Measurements from ENCODE around the gene NUDT19. TPM values are rescaled to one million over a fixed set of nuclear protein-coding genes. Genes with fewer than 3 reads are reported as not detected.

The NUDT19 gene
- total and polyA plus RNA-seq, 10 of the 15 experiments (the other 5 are each of a cell fraction or from before 2014, with no cell fraction given): 8.5 to 31.0 (median 17.0) TPM

DNA sequence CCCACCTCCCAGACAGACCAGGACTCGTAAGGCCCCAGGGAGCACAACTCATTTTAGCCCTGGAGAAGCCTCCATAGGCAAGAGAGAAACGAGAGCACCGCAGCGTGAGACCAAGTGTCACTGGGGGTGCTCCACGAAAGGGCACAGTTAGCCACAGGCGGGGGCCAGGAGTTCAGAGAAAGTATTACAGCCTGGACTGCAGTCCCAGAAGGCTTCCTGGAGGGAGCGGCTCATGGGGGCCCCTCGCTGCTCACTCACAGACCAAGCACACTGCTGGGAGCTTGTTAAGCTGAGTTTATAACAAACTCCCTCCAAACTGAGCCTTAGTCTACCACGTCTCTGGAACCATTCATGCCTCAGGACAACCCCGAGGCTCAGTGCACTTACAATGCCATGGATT, 33.1 kb upstream of the NUDT19 start:
- H3K36me3 ChIP-seq (ENCODE audit: control insufficient read depth in 2 of 2, insufficient read depth in 2 of 2, low read length in 1 of 2): peaks cover 7 to 9% of the 10 kb centered on the region in 2 experiments; a peak in 3 of 4 replicates
- ChIA-PET CTCF (no interaction called here), POLR2A (no interaction called here), RAD21 (ENCODE audit: unreplicated experiment) (no interaction called here), SMC1A (ENCODE audit: uncharacterized antibody, unreplicated experiment) (no interaction called here)
- ATAC-seq (no peak), DNase-seq (ENCODE audit: low read depth, low spot score) (no peak), FAIRE-seq (no peak)
- H3K27ac ChIP-seq (ENCODE audit: control insufficient read depth, insufficient read depth): no peak overlapping the region
- peaks cover 1% of the 10 kb centered on the region for H3K79me2 ChIP-seq (ENCODE audit: control insufficient read depth, insufficient read depth, low read length)
- H3K4me3 ChIP-seq: no peak overlapping the region
- no peak overlapping the region for H3K9ac ChIP-seq (ENCODE audit: control insufficient read depth, insufficient read depth, low read length)
- no peak overlapping the region for H3K4me2 ChIP-seq (ENCODE audit: control insufficient read depth, insufficient read depth)
- no peaks in the 10 kb centered on the region for H4K20me1 ChIP-seq (ENCODE audit: control insufficient read depth, insufficient read depth)
- no peaks in the 10 kb centered on the region for H3K27me3 ChIP-seq (replicated peaks in 1 of 2; ENCODE audit: control insufficient read depth in 2 of 2, insufficient read depth in 2 of 2, low read length in 1 of 2)
- intact Hi-C loops (cut with micrococcal nuclease; ENCODE audit: unreplicated experiment): no loop called here
- H3K9me3 ChIP-seq (replicated peaks; ENCODE audit: control insufficient read depth, insufficient read depth, low read length): no peaks in the 10 kb centered on the region
- H2AFZ ChIP-seq (ENCODE audit: control insufficient read depth, low read depth, low read length): no peak overlapping the region
- TF ChIP-seq MYC (IDR thresholded peaks at IDR 0.05; ENCODE audit: insufficient read depth, insufficient read length, insufficient replicate concordance, low read length, severe bottlenecking): no peak
- TF ChIP-seq FOXM1 (IDR thresholded peaks at IDR 0.05; ENCODE audit: low read depth, low read length): no peak
- TF ChIP-seq, protein P1, sequence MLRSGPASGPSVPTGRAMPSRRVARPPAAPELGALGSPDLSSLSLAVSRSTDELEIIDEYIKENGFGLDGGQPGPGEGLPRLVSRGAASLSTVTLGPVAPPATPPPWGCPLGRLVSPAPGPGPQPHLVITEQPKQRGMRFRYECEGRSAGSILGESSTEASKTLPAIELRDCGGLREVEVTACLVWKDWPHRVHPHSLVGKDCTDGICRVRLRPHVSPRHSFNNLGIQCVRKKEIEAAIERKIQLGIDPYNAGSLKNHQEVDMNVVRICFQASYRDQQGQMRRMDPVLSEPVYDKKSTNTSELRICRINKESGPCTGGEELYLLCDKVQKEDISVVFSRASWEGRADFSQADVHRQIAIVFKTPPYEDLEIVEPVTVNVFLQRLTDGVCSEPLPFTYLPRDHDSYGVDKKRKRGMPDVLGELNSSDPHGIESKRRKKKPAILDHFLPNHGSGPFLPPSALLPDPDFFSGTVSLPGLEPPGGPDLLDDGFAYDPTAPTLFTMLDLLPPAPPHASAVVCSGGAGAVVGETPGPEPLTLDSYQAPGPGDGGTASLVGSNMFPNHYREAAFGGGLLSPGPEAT (IDR thresholded peaks at IDR 0.05; ENCODE audit: low read depth): no peak
- TF ChIP-seq JUND (IDR thresholded peaks at IDR 0.05; ENCODE audit: low read depth, low read length): no peak
- no peak for TF ChIP-seq MYB (IDR thresholded peaks at IDR 0.05; ENCODE audit: borderline replicate concordance, low read depth, low read length)
- no peak for TF ChIP-seq HDAC6 (IDR thresholded peaks at IDR 0.05; ENCODE audit: unreplicated experiment)
- no peak for TF ChIP-seq SIN3A (IDR thresholded peaks at IDR 0.05; ENCODE audit: low read depth, low read length)
- TF ChIP-seq EZH2 (IDR thresholded peaks at IDR 0.05; ENCODE audit: borderline replicate concordance, control insufficient read depth, low read depth, low read length): no peak
- TF ChIP-seq, protein P2, sequence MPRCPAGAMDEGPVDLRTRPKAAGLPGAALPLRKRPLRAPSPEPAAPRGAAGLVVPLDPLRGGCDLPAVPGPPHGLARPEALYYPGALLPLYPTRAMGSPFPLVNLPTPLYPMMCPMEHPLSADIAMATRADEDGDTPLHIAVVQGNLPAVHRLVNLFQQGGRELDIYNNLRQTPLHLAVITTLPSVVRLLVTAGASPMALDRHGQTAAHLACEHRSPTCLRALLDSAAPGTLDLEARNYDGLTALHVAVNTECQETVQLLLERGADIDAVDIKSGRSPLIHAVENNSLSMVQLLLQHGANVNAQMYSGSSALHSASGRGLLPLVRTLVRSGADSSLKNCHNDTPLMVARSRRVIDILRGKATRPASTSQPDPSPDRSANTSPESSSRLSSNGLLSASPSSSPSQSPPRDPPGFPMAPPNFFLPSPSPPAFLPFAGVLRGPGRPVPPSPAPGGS (IDR thresholded peaks at IDR 0.05; ENCODE audit: borderline replicate concordance, insufficient read depth, low read depth, low read length, poor library complexity, severe bottlenecking): no peak
- no peaks in the 10 kb centered on the region for H3K4me1 ChIP-seq (ENCODE audit: control insufficient read depth, insufficient read depth, low read length)
- in situ Hi-C loops (cut with MboI): no loop called here
- WGBS (ENCODE audit: insufficient coverage, insufficient replicate concordance, low lambda C conversion rate, missing lambda C conversion rate): 82% methylated on average over 10 of the region's 10 CpGs
- BruUV-seq (replicated peaks): no TSS peak
